ENCODE data around the gene ABCG1. TPM values are rescaled to one million over a fixed set of nuclear protein-coding genes. Genes with fewer than 3 reads are reported as not detected.

ABCG1 gene
- total and polyA plus RNA-seq, 2 donors (not counting 3 experiments of a cell fraction or from before 2014, with no cell fraction given) = 6.7 to 19.6 TPM

GRCh38 chr21:42346441-42346840 lies 127.5 kb downstream of the ABCG1 start:
- H2AFZ ChIP-seq (ENCODE audit: low read depth, low read length) = no peak overlapping the region
- H3K79me2 ChIP-seq (ENCODE audit: control insufficient read depth, insufficient read depth, low read length) = no peaks in the 10 kb centered on the region
- H3K4me2 ChIP-seq (ENCODE audit: insufficient read depth, low read length) = no peak overlapping the region
- no peaks in the 10 kb centered on the region for H3K9me3 ChIP-seq (replicated peaks; ENCODE audit: control insufficient read depth, insufficient read depth, low read length)
- H3K27ac ChIP-seq (ENCODE audit: insufficient read depth, low read depth, low read length) = no peak overlapping the region
- ChIA-PET CTCF (interaction anchor here (0.6 to 0.8 kb wide), 3 partner anchors 9 to 88 kb away, joined by 3 read pairs; no protein-coding TSS in a partner anchor), POLR2A (no interaction called here)
- H3K27me3 ChIP-seq (ENCODE audit: control insufficient read depth in 2 of 2, insufficient read depth in 2 of 2, low read length in 2 of 2) = no peaks in the 10 kb centered on the region
- H3K4me3 ChIP-seq (replicated peaks in 1 of 3; ENCODE audit: insufficient read depth in 1 of 3, low read depth in 1 of 3, low read length in 3 of 3) = no peak overlapping the region
- DNase-seq (ENCODE audit: low read depth, low spot score) (no peak), FAIRE-seq (no peak)
- no peaks in the 10 kb centered on the region for H3K36me3 ChIP-seq (ENCODE audit: control insufficient read depth in 2 of 2, extremely low read depth in 1 of 2, insufficient read depth in 2 of 2, low read length in 2 of 2)
- no peaks in the 10 kb centered on the region for H3K4me1 ChIP-seq (ENCODE audit: control insufficient read depth, extremely low read depth, insufficient read depth, low read length)
- dilution Hi-C loops (cut with MboI; ENCODE audit: extremely low pct_ligation_motif_present, low sequenced_read_pairs) = no loop called here
- no peak overlapping the region for H3K9ac ChIP-seq (replicated peaks; ENCODE audit: extremely low read depth, insufficient read depth, low read length)
- intact Hi-C loops (cut with micrococcal nuclease) = no loop called here
- no peaks in the 10 kb centered on the region for H4K20me1 ChIP-seq (replicated peaks; ENCODE audit: control insufficient read depth, extremely low read depth, insufficient read depth, low read length)
- H3K9me1 ChIP-seq (replicated peaks; ENCODE audit: control insufficient read depth, extremely low read depth, insufficient read depth, low read length) = no peaks in the 10 kb centered on the region
- TF ChIP-seq MAX (IDR thresholded peaks at IDR 0.05; ENCODE audit: insufficient read depth, insufficient read length) = no peak
- BruUV-seq (replicated peaks) = no TSS peak

Small RNA genes within 50 kb of the gene (small RNA-seq; reads per million reads assigned to genes)
- not detected for gene RNA5SP492 (ENCODE audit: insufficient read depth, insufficient read length, low read depth, low replicate concordance)

Other genes starting within 250 kb of the ABCG1 start
- 10.8 and 12.4 TPM in 2 replicates for gene ZBTB21, start 208.8 kb upstream of the ABCG1 start, total RNA-seq
- 2.8 and 3.9 TPM in 2 replicates for gene ZBTB21, start 208.8 kb upstream of the ABCG1 start, polyA plus RNA-seq
- not detected in 2 replicates for gene UMODL1, start 147.8 kb upstream of the ABCG1 start, total RNA-seq
- gene UMODL1, start 147.8 kb upstream of the ABCG1 start, polyA plus RNA-seq = not detected in 2 replicates
- 0.93 and 1.9 TPM in 2 replicates for gene TFF3, start 96.3 kb downstream of the ABCG1 start, total RNA-seq
- gene TFF3, start 96.3 kb downstream of the ABCG1 start, polyA plus RNA-seq = 1.8 TPM in 2 replicates
- not detected in 2 replicates for gene TFF2, start 131.9 kb downstream of the ABCG1 start, total RNA-seq
- gene TFF2, start 131.9 kb downstream of the ABCG1 start, polyA plus RNA-seq = not detected in 2 replicates
- not detected in 2 replicates for gene TFF1, start 147.4 kb downstream of the ABCG1 start, total RNA-seq
- gene TFF1, start 147.4 kb downstream of the ABCG1 start, polyA plus RNA-seq = not detected in 2 replicates
- not detected in 2 replicates for gene TMPRSS3, start 176.9 kb downstream of the ABCG1 start, total RNA-seq
- not detected in 2 replicates for gene TMPRSS3, start 176.9 kb downstream of the ABCG1 start, polyA plus RNA-seq
- not detected in 2 replicates for gene UBASH3A, start 184.8 kb downstream of the ABCG1 start, total RNA-seq
- not detected in 2 replicates for gene UBASH3A, start 184.8 kb downstream of the ABCG1 start, polyA plus RNA-seq

Measured in endothelial cell of umbilical vein (primary cell).